ENCODE measurements around the gene CRACR2A.

CRACR2A gene

DNA sequence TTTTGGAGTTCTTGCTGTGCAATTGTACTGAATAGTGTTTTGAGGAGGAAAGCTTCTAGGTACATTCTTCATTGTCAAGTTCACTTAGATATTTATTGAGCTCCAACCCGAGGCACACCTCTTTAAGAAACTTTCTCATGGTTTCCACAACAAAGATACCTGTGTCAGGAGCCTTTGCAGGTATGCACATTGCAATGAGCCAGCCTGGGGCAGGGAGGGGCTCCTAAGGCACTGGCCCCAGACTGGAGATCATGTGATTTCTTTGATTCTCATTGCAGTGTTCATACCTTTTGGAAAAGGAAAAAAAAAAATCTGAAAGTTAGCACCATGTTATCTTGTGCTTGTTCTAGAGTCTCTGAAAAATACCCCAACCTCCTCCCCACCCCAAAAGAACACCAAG is 181.6 kb downstream of the CRACR2A start:
- TF ChIP-seq, protein P1, sequence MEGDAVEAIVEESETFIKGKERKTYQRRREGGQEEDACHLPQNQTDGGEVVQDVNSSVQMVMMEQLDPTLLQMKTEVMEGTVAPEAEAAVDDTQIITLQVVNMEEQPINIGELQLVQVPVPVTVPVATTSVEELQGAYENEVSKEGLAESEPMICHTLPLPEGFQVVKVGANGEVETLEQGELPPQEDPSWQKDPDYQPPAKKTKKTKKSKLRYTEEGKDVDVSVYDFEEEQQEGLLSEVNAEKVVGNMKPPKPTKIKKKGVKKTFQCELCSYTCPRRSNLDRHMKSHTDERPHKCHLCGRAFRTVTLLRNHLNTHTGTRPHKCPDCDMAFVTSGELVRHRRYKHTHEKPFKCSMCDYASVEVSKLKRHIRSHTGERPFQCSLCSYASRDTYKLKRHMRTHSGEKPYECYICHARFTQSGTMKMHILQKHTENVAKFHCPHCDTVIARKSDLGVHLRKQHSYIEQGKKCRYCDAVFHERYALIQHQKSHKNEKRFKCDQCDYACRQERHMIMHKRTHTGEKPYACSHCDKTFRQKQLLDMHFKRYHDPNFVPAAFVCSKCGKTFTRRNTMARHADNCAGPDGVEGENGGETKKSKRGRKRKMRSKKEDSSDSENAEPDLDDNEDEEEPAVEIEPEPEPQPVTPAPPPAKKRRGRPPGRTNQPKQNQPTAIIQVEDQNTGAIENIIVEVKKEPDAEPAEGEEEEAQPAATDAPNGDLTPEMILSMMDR (IDR thresholded peaks at IDR 0.05; ENCODE audit: extremely low read depth, missing control alignments): no peak
- no peak for DNase-seq (ENCODE audit: low spot score)

- TF ChIP-seq, protein P1 (IDR thresholded peaks at IDR 0.05; ENCODE audit: extremely low read depth, missing control alignments): no peak
Observed at GRCh38 chr12:3568695-3569094, 184.2 kb downstream of the CRACR2A start.

DNA sequence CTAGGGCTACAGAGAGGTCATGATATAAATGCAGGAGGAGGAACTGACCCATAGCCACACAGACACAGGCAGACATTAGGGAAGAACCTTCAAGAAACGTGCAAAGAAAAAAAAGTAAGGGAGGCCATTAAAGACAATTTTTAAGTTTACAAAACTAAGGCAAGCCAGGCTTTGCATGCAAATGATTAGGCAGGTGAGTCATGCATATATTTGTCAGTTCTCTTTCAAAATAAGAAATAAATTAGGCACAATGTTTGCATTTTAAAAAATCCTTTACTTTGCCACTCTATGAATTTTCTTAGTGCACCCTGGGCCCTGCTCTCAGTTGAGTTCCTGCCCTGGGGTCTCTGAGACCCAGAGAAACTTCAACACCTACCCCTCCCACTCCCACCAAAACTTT is 186.9 kb downstream of the CRACR2A start:
- no peak for DNase-seq (ENCODE audit: low spot score)
- TF ChIP-seq, protein P1 (IDR thresholded peaks at IDR 0.05; ENCODE audit: extremely low read depth, missing control alignments): no peak

More at GRCh38 chr12:3568695-3569094, 184.2 kb downstream of the CRACR2A start:
- DNase-seq (ENCODE audit: low spot score): no peak

Measured in GM20000 (cell line).